PFSK-1 (cell line): ENCODE measurements around the gene TRPV5.

Experiments used
- FOXP2 ChIP-seq: optimal IDR thresholded peaks from 2 replicates; pipeline ENCODE3; 2011; ENCODE audit warnings: borderline replicate concordance, control low read depth, inconsistent platforms; ENCODE audit not compliant: insufficient read depth; ENCODE audit errors: extremely low read length, extremely low read depth
- POLR2AphosphoS5 ChIP-seq: IDR thresholded peaks from 2 replicates; pipeline ENCODE4 v1.6.1; 2012; ENCODE audit warnings: low read depth, mild to moderate bottlenecking, control low read depth, low read length, moderate library complexity
- SIN3A ChIP-seq: IDR thresholded peaks from 2 replicates; pipeline ENCODE4 v1.6.1; 2012; ENCODE audit warnings: mild to moderate bottlenecking, low read length, moderate library complexity, borderline replicate concordance; ENCODE audit not compliant: insufficient read depth
- TAF1 ChIP-seq: IDR thresholded peaks from 2 replicates; pipeline ENCODE4 v1.6.1; 2012; ENCODE audit warnings: low read length, control low read depth, borderline replicate concordance; ENCODE audit not compliant: insufficient read depth
- TF ChIP-seq, protein P1 (sequence below), 2 experiments: IDR thresholded peaks; 2 replicates each; pipeline versions ENCODE4 v1.6.1 to v1.8.0; 2011 to 2012; ENCODE audit warnings: low read depth in 2 of 2, low read length in 2 of 2, control low read depth in 1 of 2, inconsistent platforms in 1 of 2, mild to moderate bottlenecking in 1 of 2, moderate library complexity in 1 of 2; ENCODE audit not compliant: insufficient read depth in 1 of 2

Gene TRPV5

DNA sequence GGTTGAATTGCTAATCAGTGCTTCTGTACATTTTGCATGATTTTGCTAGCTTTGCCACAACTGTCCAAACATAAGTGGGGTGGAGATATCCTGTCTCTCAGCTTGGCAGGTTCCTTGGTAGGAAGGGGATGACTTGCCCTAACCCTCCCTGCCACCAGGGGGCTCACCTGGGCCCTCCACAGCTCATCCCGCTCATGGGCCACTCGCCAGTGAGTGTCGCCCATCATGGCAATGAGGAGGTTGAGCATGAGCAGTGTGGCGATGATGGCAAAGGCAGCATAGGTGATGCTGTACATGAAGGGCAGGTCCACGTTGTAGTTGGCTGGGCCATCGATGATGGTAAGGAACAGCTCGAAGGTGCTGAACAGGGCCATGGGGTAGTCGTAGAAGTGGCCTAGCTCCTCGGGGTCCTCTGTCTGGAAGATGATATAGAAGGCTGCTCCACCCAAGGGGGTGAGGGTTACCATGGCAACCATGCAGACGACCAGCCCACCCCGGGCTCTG, 60.2 kb downstream of the TRPV5 start:
- TF ChIP-seq POLR2AphosphoS5 (no peak), FOXP2 (no peak), TAF1 (no peak), SIN3A (no peak)
- TF ChIP-seq, protein P1, sequence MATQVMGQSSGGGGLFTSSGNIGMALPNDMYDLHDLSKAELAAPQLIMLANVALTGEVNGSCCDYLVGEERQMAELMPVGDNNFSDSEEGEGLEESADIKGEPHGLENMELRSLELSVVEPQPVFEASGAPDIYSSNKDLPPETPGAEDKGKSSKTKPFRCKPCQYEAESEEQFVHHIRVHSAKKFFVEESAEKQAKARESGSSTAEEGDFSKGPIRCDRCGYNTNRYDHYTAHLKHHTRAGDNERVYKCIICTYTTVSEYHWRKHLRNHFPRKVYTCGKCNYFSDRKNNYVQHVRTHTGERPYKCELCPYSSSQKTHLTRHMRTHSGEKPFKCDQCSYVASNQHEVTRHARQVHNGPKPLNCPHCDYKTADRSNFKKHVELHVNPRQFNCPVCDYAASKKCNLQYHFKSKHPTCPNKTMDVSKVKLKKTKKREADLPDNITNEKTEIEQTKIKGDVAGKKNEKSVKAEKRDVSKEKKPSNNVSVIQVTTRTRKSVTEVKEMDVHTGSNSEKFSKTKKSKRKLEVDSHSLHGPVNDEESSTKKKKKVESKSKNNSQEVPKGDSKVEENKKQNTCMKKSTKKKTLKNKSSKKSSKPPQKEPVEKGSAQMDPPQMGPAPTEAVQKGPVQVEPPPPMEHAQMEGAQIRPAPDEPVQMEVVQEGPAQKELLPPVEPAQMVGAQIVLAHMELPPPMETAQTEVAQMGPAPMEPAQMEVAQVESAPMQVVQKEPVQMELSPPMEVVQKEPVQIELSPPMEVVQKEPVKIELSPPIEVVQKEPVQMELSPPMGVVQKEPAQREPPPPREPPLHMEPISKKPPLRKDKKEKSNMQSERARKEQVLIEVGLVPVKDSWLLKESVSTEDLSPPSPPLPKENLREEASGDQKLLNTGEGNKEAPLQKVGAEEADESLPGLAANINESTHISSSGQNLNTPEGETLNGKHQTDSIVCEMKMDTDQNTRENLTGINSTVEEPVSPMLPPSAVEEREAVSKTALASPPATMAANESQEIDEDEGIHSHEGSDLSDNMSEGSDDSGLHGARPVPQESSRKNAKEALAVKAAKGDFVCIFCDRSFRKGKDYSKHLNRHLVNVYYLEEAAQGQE (IDR thresholded peaks at IDR 0.05; ENCODE audit: insufficient read depth in 1 of 2, low read depth in 2 of 2, low read length in 2 of 2), result no peak

DNA sequence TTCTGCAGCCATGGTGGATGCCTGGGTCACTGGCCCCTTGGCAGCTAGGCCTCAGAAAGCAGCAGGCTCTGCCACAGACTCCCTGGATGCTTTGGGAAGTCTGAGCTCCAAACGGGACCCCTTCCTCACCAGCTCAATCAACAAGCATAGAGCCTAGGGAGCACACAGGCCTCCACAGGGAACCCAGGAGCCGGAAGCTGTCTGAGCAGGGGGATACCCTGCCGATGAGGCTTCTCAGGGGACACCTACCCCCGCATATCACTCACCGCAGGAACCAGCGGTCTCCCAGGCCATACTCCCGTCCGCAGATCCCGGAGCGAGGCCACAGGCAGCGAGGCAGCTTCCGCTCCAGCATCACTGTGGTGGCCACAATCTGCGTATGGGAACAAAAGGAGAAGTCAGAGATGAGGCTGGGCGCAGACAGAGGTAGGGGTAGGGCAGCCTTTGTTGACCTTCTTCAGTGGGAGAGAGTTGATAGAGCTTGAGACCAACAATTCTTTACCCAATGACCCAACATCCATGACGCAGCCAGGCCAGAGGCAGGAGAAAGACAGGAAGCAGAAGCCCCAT, 61.4 kb downstream of the TRPV5 start:
- TF ChIP-seq SIN3A (no peak), POLR2AphosphoS5 (no peak), FOXP2 (no peak), TAF1 (no peak)
- TF ChIP-seq, protein P1 (IDR thresholded peaks at IDR 0.05; ENCODE audit: insufficient read depth in 1 of 2, low read depth in 2 of 2, low read length in 2 of 2), result no peak

DNA sequence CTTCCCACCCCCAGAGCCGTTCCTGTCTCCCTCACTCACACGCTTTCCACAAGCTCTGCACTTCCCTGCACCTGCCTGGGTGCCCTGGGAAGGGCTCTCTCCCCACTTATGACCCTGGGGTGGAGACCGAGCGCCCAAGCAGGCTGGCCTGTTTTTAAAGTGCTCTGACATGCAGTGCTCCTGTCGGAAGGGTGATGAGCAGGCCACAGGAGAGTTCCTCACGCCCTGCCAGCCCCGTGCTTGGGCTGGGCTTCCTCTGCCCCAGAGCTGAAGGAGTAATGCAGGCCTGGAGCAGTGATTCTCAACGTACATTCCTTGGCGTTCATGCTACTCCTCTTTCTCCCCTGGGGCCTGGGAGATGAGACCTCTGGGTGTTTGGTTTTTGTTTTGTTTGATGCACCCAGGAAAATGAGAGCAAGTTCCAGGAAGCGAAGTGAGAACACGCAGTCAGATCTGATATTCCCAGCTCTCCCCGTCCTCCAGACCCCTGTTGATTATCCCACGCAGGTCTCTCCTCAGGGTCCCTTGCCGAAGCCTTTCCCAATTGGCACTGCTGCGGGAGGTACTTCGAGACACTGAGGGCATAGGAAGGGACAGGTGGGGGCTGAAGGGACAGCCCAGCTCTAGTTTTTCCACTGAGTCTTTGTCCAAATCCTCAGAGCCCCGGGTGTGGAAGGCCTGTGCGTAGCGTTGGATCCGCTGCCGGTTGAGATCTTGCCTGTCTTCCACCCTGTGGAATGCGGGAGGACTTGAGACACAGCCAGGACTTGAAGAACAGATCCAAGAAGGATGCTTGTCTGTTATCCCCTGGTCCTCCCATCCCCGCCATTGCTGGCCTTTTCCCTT, 62.1 kb downstream of the TRPV5 start:
- TF ChIP-seq POLR2AphosphoS5 (no peak), TAF1 (no peak), SIN3A (no peak), FOXP2 (no peak)
- TF ChIP-seq, protein P1 (IDR thresholded peaks at IDR 0.05; ENCODE audit: insufficient read depth in 1 of 2, low read depth in 2 of 2, low read length in 2 of 2), result no peak

DNA sequence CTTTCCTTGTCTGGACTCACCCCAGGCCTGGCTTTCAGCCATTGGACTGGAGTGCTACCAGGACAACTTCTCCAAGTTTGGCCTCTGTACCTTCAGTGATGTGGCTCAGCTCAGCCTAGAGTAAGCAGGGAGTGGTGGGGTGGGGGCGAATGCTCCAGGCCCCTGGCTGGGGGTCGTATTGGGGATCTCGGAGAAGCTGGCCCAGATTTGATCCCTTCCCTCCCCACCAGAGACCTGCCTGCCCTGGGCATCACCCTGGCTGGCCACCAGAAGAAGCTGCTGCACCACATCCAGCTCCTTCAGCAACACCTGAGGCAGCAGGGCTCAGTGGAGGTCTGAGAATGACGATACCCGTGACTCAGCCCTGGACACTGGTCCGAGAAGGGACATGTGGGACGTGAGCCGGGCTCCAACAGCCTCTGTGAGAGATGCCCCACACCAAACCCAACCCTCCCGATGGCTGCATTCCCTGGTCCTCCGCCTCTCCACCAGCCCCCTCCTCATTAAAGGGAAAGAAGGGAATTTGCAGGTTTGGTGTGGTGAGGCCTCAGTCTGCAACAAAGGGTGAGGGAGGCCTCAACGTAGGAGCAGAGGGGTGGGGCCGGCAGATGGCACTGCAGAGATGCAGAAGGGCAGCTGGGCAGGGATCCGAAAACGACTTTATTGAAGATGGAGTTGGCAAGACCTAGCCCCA, 62.8 kb downstream of the TRPV5 start:
- TF ChIP-seq, protein P1 (IDR thresholded peaks at IDR 0.05; ENCODE audit: insufficient read depth in 1 of 2, low read depth in 2 of 2, low read length in 2 of 2), result no peak
- TF ChIP-seq POLR2AphosphoS5 (no peak), TAF1 (no peak), FOXP2 (no peak), SIN3A (no peak)
